ENCODE results near the gene P2RX2. TPM values are rescaled to one million over a fixed set of nuclear protein-coding genes. Genes with fewer than 3 reads are reported as not detected.

The P2RX2 gene
- total RNA-seq, 6 donors from 2014 or later, result 0.27 to 4.4 (median 1.00) TPM; not detected in 2

DNA sequence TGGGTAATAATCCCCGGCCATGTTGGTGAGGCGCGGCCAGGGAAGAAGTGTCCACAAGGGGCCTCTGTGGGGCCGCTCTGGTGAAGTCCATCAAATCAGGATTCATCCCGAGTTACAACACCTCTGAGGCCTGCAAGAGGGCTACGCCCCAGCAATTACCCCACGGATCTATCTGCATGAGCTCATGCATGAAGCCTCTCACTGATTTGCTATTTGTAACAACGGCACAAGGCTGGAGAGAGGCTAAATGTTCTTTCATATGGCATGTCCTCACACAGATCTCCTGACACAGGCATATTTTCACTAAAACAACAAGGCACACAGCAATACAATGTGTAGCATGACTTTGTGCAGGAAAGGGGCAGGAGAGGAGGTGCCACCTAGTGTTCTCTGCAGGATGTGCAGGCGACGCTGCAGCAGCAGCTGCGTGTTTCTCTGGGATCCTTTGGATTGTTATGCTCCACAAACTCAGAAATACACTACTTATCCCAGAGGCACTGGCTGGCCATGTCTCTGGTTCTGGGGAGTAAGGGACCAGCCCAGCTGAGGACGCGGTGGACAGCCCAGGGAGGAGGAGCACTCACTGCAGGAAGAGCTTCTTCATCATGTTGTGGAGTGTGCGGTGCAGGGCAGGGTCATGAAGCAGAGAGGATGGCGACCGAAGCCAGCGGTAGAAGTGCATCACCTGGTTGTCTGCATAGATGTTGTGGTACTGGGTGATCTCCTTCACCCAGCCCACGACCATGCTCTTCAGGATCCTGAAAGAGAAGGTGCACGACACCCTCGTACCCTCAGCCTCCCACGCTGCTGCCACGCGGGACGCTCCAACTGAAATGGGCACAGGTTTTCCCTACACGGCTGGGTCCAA is 20.2 kb downstream of the P2RX2 start:
- 84 to 85% methylated on average over 25 of the region's 25 CpGs for WGBS, 2 donors

DNA sequence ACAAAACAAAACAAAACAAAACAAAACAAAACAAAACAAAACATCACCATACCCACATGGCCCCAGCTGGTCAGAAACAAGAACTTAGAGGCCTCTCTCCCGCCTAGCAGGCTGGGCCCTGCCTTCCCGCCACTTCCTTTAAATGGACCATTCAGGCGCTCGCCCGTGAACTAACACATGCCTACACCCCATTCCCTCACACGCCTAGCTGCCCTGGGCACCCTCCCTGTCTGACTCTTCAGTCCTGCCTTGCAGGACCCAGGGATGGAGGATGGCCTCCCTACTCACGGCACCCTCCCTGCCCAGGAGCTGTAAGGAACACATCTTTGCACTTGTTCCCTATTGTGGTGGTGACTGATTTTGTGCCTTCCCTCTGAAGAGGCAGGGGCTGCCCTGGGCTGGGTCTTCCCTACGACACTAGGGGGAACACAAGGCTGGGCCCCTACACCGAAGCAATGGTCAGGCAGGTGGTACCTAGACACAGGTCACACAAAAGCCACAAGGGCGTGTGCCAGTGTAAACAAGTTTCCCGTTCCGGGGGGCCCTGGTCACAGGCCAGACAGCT is 21.5 kb downstream of the P2RX2 start:
- no peak for ATAC-seq (ENCODE audit: low FRiP score in 2 of 2)
- H3K27ac ChIP-seq, result no peak overlapping the region
- peaks cover 5 to 80% (median 52%) of the 10 kb centered on the region in 4 donors for H3K36me3 ChIP-seq
- no peak for DNase-seq
- H3K4me1 ChIP-seq, result no peaks in the 10 kb centered on the region
- TF ChIP-seq POLR2A (IDR thresholded peaks at IDR 0.05) (no peak), CTCF (IDR thresholded peaks at IDR 0.05) (no peak)
- no peaks in the 10 kb centered on the region for H3K27me3 ChIP-seq
- WGBS, 2 donors, result 90 to 96% methylated on average over 12 of the region's 12 CpGs
- H3K9me3 ChIP-seq, result no peaks in the 10 kb centered on the region
- no peak overlapping the region for H3K4me3 ChIP-seq

More for the DNA sequence above, 20.2 kb downstream of the P2RX2 start:
- Histone ChIP-seq H3K4me1 (no peaks in the 10 kb centered on the region), H3K4me3 (no peak overlapping the region), H3K9me3 (no peaks in the 10 kb centered on the region), H3K27ac (no peak overlapping the region), H3K27me3 (no peaks in the 10 kb centered on the region), H3K36me3 (peaks cover 5 to 91% (median 61%) of the 10 kb centered on the region in 4 donors)
- no peak for DNase-seq
- no peak for TF ChIP-seq EP300 (IDR thresholded peaks at IDR 0.05)
- peak in 4 of 6 experiments; percentile 45 to 57 (median 56) for TF ChIP-seq CTCF (IDR thresholded peaks at IDR 0.05)
- ATAC-seq (ENCODE audit: low FRiP score in 2 of 2), result peak in 1 of 2 donors; percentile 89

- 79 to 93% methylated on average over 5 to 10 of the region's 10 CpGs for WGBS, 2 donors
- no peaks in the 10 kb centered on the region for H3K4me1 ChIP-seq
- H3K27ac ChIP-seq, result no peak overlapping the region
- no peak for TF ChIP-seq POLR2AphosphoS5 (IDR thresholded peaks at IDR 0.05)
- no peak for TF ChIP-seq CTCF (IDR thresholded peaks at IDR 0.05)
- DNase-seq, result no peak
- no peaks in the 10 kb centered on the region for H3K27me3 ChIP-seq
- ATAC-seq (ENCODE audit: low FRiP score in 2 of 2), result no peak
- H3K36me3 ChIP-seq, result peaks cover under 1 to 74% (median 47%) of the 10 kb centered on the region in 4 donors
- H3K9me3 ChIP-seq, result no peaks in the 10 kb centered on the region
- no peak overlapping the region for H3K4me3 ChIP-seq
These were observed 22.4 kb downstream of the P2RX2 start for GRCh38 chr12:132640936-132641335.

DNA sequence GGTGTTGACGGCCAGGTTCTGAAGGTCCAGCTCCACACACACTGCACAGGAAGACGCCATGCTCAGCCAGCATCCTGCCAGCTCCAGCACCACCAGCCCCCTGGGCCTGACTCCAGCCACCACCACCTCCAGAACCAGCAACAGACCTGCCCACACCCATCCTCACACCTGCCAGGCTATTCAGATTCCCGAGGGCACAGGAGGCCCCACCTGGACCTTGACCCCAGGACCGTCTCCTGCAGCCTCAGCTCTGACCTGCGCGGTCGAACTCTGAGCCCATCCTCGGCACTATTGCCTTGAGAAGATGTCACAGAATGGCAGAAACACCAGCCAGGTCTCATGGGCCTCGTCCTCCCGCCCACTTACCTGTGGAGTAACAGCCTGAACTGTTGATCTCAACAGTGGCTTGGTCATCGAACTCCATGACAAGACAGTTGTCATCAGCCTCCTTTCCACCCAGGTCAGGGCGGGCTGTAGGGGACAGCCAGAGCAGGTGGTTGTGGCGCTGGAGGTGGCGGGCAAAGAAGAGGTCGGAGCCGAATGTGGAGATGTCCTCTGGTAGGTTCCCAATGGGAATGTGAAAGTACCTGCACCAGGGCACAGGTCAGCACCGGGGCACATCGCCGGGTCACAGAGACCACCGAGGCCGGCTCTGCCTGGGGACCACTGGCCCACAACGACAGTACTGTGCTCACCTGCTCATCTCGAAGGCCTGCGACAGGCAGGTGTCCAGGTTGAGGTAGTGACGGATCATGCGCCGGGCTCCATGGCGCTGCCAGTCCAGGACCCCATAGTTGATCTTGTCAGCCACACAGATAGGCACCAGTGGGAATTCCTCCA is 23.5 kb downstream of the P2RX2 start:
- WGBS, 2 donors, result 91 to 98% methylated on average over 15 to 28 of the region's 28 CpGs
- Histone ChIP-seq H3K27ac (no peak overlapping the region), H3K27me3 (no peaks in the 10 kb centered on the region), H3K9me3 (no peaks in the 10 kb centered on the region), H3K4me3 (no peak overlapping the region), H3K4me1 (no peaks in the 10 kb centered on the region), H3K36me3 (peaks cover 0 to 72% (median 50%) of the 10 kb centered on the region in 4 donors)
- TF ChIP-seq POLR2A (IDR thresholded peaks at IDR 0.05) (no peak), EP300 (IDR thresholded peaks at IDR 0.05) (no peak), POLR2AphosphoS5 (IDR thresholded peaks at IDR 0.05) (no peak), CTCF (IDR thresholded peaks at IDR 0.05) (no peak)
- no peak for ATAC-seq (ENCODE audit: low FRiP score in 2 of 2)
- peak in 1 of 2 donors; percentile 55 for DNase-seq

Measured in upper lobe of left lung (tissue), 6 donors.